WTC11 (cell line): ENCODE results near the gene SEC16A. TPM values are rescaled to one million over a fixed set of nuclear protein-coding genes. Genes with fewer than 3 reads are reported as not detected.

Experiments used
- ATAC-seq: fragments of 200-7000 bp; cut with Tn5 transposase; 2 replicates; pipeline ENCODE4 v1.10.0; 2021; ENCODE audit warnings: mild to moderate bottlenecking, moderate library complexity
- CTCF ChIA-PET: fragments of 300-600 bp; sonication (Branson Sonifier 250); formaldehyde crosslinking; loops from one replicate; lab custom pipeline; 2021; ENCODE audit warnings: antibody characterized with exemption; lab: Charles Lee
- POLR2A ChIA-PET: fragments of 350-600 bp; sonication (Branson Sonifier 250); formaldehyde crosslinking; loops from one replicate; lab custom pipeline; 2021; ENCODE audit warnings: antibody characterized with exemption; lab: Charles Lee
- DNase-seq: peaks from one replicate; pipeline ENCODE4 v3.0.0; 2021; ENCODE audit warnings: low spot score
- H3K27ac Mint-ChIP-seq: 2 replicates; pipeline ENCODE4 v1.8.0; 2021; ENCODE audit warnings: mixed read lengths
- H3K27me3 Mint-ChIP-seq: 2 replicates; pipeline ENCODE4 v1.8.0; 2021; ENCODE audit warnings: low read depth, mild to moderate bottlenecking, moderate library complexity, mixed read lengths
- H3K36me3 Mint-ChIP-seq: 2 replicates; pipeline ENCODE4 v1.8.0; 2021; ENCODE audit warnings: mixed read lengths
- H3K4me1 Mint-ChIP-seq: 2 replicates; pipeline ENCODE4 v1.8.0; 2022; ENCODE audit warnings: mixed read lengths
- H3K4me3 Mint-ChIP-seq: 2 replicates; pipeline ENCODE4 v1.8.0; 2021; ENCODE audit warnings: mild to moderate bottlenecking, moderate library complexity, mixed read lengths
- H3K9me3 Mint-ChIP-seq: 2 replicates; pipeline ENCODE4 v1.8.0; 2021; ENCODE audit warnings: mixed read lengths
- AR ChIP-seq: fragments of 250-450 bp; sonication (Bioruptor Pico); IDR thresholded peaks from 2 replicates; pipeline ENCODE4 v1.9.0; 2021; ENCODE audit warnings: mild to moderate bottlenecking
- ATF1 ChIP-seq: sonication (generic); formaldehyde crosslinking; IDR thresholded peaks from 2 replicates; pipeline ENCODE4 v1.8.1; 2023; ENCODE audit warnings: mild to moderate bottlenecking, moderate library complexity, missing genetic modification reagents
- ATF2 ChIP-seq: sonication (generic); formaldehyde crosslinking; IDR thresholded peaks from 2 replicates; pipeline ENCODE4 v1.8.1; 2022; ENCODE audit warnings: low read depth, missing genetic modification reagents, borderline replicate concordance
- CTCF ChIP-seq: fragments of 200-600 bp; IDR thresholded peaks from 2 replicates; pipeline ENCODE4 v1.8.0; 2022; ENCODE audit warnings: antibody characterized with exemption
- E2F5 ChIP-seq: sonication (generic); formaldehyde crosslinking; IDR thresholded peaks from 2 replicates; pipeline ENCODE4 v1.8.1; 2022; ENCODE audit warnings: mild to moderate bottlenecking, moderate library complexity, missing genetic modification reagents
- ELF4 ChIP-seq: sonication (generic); formaldehyde crosslinking; IDR thresholded peaks from 2 replicates; pipeline ENCODE4 v1.8.1; 2022; ENCODE audit warnings: low read depth, mild to moderate bottlenecking, moderate library complexity, missing genetic modification reagents
- ESRRA ChIP-seq: sonication (generic); formaldehyde crosslinking; IDR thresholded peaks from 2 replicates; pipeline ENCODE4 v1.8.1; 2022; ENCODE audit warnings: mild to moderate bottlenecking, missing genetic modification reagents, borderline replicate concordance
- FOXJ3 ChIP-seq: sonication (generic); formaldehyde crosslinking; IDR thresholded peaks from 2 replicates; pipeline ENCODE4 v1.9.0; 2021; ENCODE audit warnings: missing genetic modification reagents, mild to moderate bottlenecking, borderline replicate concordance
- GABPB1 ChIP-seq: sonication (generic); formaldehyde crosslinking; IDR thresholded peaks from 2 replicates; pipeline ENCODE4 v1.8.1; 2023; ENCODE audit warnings: mild to moderate bottlenecking, missing genetic modification reagents
- IRF2 ChIP-seq: sonication (generic); formaldehyde crosslinking; IDR thresholded peaks from 2 replicates; pipeline ENCODE4 v1.8.0; 2022; ENCODE audit warnings: low read depth, missing genetic modification reagents, borderline replicate concordance
- MXD4 ChIP-seq: fragments of 250-450 bp; sonication (Bioruptor Pico); IDR thresholded peaks from 2 replicates; pipeline ENCODE4 v1.8.0; 2021; ENCODE audit warnings: mild to moderate bottlenecking, moderate library complexity, borderline replicate concordance
- NFYB ChIP-seq: sonication (generic); formaldehyde crosslinking; conservative IDR thresholded peaks from 2 replicates; pipeline ENCODE4 v1.8.0; 2022; ENCODE audit warnings: low read depth, missing genetic modification reagents
- RELA ChIP-seq: sonication (generic); formaldehyde crosslinking; IDR thresholded peaks from 2 replicates; pipeline ENCODE4 v1.8.1; 2022; ENCODE audit warnings: missing genetic modification reagents, mild to moderate bottlenecking, borderline replicate concordance
- ZNF281 ChIP-seq: sonication (generic); formaldehyde crosslinking; IDR thresholded peaks from 2 replicates; pipeline ENCODE4 v1.8.0; 2023; ENCODE audit warnings: mild to moderate bottlenecking, missing genetic modification reagents
- ZNF532 ChIP-seq: fragments of 250-450 bp; sonication (Bioruptor Pico); IDR thresholded peaks from 2 replicates; pipeline ENCODE4 v1.9.0; 2021; ENCODE audit warnings: mild to moderate bottlenecking, borderline replicate concordance
- ZNF671 ChIP-seq: fragments of 250-450 bp; sonication (Bioruptor Pico); IDR thresholded peaks from 2 replicates; pipeline ENCODE4 v1.8.0; 2021; ENCODE audit warnings: mild to moderate bottlenecking
- total RNA-seq: library from RNA; stranded (reverse); gene quantifications from 3 replicates; pipeline ENCODE4 v1.2.3, GENCODE V29; 2021

The SEC16A gene
- total RNA-seq, 1 experiment from 2014 or later, result 70.9 TPM

- Mint-ChIP-seq H3K4me3 (no peak overlapping the region), H3K36me3 (peaks cover 42% of the 10 kb centered on the region), H3K4me1 (peaks cover under 1% of the 10 kb centered on the region; the same call in 1 of the 2 replicates), H3K9me3 (no peaks in the 10 kb centered on the region), H3K27me3 (no peaks in the 10 kb centered on the region), H3K27ac (no peak overlapping the region)
- DNase-seq (no peak), ATAC-seq (no peak)
- TF ChIP-seq NFYB (CRISPR knock-in tag) (no peak), ATF1 (CRISPR knock-in tag) (no peak), FOXJ3 (no peak), E2F5 (CRISPR knock-in tag) (no peak), ATF2 (CRISPR knock-in tag) (no peak), MXD4 (CRISPR knock-in tag) (no peak), ELF4 (CRISPR knock-in tag) (no peak), ESRRA (CRISPR knock-in tag) (no peak), ZNF532 (CRISPR knock-in tag) (no peak), AR (CRISPR knock-in tag) (no peak), GABPB1 (CRISPR knock-in tag) (no peak), ZNF671 (CRISPR knock-in tag) (no peak), RELA (no peak), IRF2 (CRISPR knock-in tag) (no peak), ZNF281 (CRISPR knock-in tag) (no peak), CTCF (no peak)
- ChIA-PET POLR2A (no interaction called here), CTCF (no interaction called here)
These were observed 89.3 kb downstream of the SEC16A start for GRCh38 chr9:136393531-136393930.
